Kidney tubule cell (primary cell): ENCODE results near the gene PLCH2.

Experiments
- DNase-seq: peaks from one replicate; pipeline ENCODE4 v3.0.0-alpha.2; 2018; ENCODE audit warnings: low spot score

Gene PLCH2

DNA sequence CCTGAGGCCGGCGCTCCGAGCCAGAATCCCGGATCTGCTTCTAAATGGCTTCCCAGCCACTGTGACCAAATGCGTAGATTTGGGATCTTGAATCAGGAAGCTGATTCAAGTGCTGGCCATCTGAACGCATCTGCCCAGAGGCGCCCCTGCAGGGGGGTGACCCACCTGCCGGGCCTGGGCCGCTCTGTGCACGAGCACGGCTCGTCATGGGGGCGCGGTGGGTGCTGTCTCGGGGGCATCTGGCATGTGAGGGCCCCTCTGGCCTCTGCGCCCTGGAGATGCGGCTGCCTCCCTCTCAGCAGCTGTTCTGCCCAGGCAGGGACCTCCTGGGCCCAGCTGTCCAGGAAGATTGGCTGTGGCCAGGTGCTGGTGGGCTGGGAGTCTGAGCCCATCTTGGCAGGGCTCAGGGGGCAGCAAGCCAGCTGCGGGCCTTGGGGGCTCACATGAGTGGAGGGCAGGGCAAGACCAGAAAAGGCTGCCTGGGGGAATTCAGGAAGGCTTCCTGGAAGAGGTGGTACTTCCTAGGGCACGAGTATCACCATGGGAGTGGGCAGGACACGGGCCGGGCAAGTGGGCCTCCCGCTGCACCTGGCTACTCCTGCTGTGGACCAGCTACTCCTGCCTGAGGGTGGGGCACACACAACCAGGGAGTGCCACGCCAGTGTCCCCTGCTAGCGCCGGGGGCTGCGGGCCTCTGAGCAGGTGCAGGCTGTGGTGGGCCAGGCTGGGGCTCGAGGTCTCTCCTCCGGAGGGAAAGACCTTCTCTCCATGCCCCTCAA, 25.1 kb downstream of the PLCH2 start:
- no peak for DNase-seq

DNA sequence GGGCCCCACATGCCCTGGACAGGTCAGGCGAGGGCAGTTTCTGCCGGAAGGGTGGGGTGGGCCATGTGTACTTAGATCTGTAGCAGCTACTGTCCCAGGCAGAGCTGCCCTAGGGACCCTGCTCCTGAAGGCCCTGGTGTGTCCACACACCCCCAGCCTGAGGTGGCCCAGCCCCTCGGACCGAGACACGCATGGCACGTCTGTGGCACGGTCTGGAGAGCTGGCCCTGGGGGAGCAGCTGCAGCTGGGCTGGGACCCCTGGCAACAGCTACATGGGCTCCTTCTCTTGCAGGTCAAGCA, 25.7 kb downstream of the PLCH2 start:
- DNase-seq: no peak

DNA sequence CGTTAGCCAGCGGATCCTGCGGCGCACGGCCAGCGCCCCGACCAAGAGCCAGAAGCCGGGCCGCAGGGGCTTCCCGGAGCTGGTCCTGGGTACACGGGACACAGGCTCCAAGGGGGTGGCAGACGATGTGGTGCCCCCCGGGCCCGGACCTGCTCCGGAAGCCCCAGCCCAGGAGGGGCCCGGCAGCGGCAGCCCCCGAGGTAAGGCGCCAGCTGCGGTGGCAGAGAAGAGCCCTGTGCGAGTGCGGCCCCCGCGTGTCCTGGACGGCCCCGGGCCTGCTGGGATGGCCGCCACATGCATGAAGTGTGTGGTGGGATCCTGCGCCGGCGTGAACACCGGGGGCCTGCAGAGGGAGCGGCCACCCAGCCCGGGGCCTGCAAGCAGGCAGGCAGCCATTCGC, 26.1 kb downstream of the PLCH2 start:
- DNase-seq: no peak

DNA sequence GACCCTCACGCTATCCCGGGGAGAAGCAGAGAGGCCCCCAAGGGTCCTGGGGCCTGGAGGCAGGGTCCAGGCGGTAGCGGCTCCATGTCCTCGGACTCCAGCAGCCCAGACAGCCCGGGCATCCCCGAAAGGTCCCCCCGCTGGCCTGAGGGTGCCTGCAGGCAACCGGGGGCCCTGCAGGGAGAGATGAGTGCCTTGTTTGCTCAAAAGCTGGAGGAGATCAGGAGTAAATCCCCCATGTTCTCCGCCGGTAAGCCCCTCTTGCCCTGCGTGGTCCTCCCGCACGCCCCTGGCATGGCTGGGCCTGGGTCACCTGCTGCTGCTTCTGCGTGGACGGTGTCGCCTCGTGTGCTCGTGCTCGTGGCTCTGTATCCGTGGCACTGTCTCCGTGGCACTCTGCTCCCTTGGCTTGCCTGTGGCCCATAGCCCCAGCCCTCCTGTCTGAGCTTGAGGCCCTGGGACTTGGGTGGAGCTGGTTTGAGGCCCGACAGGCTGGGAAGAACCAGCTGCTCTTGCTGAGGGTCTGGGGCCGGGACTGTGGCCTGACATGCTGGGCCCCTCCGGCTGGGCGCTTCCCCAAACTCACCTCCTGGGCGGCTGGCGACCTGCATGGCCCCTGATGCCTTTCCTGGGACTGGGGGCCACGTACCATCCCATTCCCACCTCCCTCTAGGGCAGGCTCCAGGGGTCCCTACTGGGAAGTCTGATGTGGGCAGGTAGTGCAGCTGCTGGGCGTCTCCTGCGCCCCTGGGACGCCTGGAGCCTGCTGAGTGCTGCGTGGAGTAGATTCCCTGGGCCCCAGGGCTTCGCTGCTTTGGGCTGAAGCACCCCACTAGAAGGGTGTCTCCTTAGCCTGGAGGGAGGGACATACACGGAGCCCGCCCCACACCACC, 26.8 kb downstream of the PLCH2 start:
- DNase-seq: no peak

DNA sequence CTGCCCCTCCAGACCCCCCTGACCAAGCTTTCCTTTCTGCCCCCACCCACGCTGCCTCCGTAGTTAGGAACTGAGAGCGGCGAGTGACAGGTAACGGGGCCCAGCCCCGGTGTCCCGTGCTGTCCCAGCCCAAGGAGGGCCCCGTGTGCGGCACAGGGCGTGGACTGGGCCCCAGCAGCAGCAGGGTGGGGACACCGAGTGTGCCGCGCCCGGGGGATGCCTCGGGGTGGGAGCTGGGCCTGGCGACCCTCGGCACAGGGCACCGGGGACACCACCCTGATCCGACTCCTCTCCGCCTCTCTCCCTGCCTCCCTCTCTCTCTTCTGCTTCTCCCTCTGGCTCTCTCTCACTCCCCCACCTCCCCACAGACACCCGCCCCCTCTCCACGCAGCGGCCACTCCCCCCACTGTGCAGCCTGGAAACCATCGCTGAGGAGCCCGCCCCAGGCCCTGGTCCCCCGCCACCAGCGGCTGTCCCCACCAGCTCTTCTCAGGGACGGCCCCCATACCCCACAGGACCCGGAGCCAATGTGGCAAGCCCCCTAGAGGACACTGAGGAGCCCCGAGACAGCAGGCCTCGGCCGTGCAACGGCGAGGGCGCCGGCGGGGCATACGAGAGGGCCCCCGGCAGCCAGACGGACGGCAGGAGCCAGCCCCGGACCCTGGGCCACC, 27.6 kb downstream of the PLCH2 start:
- DNase-seq: no peak

DNA sequence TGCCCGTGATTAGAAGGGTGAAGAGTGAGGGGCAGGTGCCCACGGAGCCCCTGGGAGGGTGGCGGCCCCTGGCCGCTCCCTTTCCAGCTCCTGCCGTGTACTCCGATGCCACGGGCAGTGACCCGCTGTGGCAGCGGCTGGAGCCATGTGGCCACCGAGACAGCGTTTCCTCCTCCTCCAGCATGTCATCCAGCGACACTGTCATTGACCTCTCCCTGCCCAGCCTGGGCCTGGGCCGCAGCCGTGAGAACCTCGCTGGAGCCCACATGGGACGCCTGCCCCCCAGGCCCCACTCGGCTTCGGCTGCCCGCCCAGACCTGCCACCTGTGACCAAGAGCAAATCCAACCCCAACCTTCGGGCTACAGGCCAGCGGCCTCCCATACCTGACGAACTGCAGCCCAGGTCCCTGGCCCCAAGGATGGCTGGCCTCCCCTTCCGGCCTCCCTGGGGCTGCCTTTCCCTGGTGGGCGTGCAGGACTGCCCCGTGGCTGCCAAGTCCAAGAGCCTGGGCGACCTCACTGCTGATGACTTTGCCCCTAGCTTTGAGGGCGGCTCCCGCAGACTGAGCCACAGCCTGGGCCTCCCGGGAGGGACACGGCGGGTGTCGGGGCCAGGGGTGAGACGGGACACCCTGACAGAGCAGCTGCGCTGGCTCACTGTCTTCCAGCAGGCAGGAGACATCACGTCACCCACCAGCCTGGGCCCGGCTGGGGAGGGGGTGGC, 28.3 kb downstream of the PLCH2 start:
- no peak for DNase-seq

DNA sequence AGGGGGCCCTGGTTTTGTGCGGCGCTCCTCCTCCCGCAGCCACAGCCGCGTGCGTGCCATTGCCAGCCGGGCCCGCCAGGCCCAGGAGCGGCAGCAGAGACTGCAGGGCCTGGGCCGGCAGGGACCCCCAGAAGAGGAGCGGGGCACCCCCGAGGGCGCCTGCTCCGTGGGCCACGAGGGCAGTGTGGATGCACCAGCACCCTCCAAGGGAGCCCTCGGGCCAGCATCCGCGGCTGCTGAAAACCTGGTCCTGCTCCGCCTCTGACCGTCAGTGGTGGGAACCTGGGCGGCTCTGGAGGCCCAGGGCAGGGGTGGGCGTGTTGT, 28.8 kb downstream of the PLCH2 start:
- no peak for DNase-seq

DNA sequence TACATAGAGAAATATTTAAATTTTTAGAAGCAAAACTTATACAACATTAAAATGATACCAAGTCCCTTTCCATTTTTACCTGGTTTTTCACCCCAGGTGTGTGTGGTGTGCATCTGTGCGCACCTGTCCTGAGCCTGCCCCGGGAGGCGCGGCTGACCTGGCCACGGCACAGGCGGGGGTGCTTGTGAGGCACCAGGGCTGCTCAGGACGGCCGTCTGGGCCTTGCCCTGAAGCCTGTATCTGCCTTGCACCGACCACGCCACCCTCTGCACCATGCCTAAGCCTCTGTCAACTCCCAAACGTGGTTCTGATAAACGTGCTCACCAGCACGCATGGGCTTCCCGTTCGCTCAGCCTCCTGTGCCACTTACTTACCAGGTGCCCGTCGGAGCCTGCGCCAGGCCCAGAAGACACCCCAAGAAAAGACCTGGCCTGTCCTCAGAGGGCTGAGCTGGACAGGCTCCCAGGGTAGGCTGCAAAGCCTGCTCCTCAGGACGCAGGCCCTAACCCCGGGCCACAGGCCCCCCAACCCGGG, 29.4 kb downstream of the PLCH2 start:
- DNase-seq: no peak

DNA sequence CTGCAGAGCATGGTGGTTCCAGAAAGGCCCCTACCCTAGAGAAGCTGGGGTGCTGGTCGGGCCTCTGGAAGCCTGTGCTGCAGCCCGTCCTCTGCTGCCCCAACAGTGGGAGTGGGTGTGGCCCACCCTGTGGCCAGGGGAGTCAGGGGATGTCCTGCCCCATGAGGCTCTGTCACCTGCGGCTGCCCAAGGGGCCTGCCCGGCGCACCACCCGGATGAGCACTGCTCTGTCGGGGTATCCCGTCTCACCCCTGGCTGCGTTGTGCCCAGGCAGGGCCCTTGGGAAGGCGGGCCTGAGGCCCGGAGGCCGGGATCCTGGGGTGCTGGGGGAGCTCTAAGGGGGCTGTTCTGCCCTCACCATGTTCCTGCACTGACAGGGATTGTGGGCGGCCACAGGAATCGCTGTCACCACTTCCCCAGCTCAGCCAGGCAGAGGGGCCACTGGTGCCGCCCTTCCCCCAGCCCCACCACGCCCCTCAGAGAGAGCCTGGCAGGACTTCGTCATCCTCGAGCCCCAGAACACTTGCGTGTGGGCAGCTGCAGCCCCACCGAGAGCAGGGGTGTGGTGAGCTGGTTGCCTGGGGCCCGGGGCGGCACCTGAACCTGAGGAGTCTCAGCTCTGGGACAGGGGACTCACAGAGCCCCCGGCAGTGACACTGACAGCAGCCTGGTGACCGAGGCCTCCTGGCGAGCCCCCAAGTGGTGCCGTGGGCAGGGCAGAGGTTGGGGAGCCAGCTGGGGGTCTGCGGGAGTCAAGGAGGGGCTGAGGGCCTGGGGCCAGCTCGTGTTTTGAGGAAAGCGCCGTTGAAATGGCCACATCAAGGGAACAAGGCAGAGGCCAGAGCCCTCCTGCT, 30.1 kb downstream of the PLCH2 start:
- DNase-seq: no peak

DNA sequence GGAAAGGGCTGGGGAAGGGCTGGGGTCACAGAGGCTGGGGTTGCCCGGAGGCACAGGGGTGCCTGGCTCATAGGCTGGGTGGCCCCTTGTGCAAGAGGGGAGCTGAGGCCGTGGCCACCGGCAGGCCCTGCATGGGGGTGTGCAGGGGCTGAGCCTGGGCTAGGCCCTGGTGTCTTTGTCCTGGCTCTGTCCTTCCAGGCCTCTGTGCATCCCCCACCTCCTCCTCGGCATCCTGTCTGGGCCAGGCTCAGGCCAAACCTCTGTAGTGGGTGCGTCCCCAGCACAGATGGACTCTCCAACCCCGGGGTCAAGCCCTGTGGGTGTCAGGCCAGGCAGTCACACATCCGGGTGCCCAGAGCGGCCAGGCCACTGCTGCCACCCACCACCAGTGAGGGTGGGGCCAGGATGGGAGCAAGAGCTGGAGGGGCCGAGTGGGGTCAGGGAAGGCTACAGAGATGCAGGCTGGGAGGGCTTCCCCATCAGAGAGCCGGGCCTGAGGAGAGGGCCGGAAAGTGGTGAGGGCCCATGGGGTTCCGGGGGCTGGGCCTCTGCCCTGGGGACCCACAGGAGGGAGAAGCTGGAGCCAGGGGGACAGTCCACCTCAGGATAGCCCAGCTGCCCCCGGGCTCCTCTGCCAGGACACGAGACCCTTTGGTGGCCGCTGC, 30.9 kb downstream of the PLCH2 start:
- DNase-seq: no peak

DNA sequence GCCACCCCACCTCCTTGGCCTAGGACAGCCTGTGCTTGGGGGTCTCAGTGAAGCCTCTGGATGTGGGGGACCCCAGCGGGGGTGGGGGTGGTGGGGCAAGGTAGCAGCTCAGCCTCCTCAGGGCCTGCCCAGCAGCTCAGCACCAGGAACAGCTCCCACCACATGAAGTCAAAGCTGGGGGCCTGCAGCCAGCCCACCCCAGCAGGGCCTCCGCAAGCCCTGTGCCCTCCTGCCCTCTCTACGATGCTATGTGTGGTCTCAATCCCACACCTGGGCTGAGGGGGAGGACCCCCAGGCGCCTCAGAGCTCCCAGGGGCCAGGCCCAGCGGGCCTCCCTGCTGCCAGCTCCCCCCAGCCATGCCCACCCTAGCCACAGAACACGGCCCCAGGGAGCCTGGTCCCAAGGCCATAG, 31.7 kb downstream of the PLCH2 start:
- DNase-seq: no peak

DNA sequence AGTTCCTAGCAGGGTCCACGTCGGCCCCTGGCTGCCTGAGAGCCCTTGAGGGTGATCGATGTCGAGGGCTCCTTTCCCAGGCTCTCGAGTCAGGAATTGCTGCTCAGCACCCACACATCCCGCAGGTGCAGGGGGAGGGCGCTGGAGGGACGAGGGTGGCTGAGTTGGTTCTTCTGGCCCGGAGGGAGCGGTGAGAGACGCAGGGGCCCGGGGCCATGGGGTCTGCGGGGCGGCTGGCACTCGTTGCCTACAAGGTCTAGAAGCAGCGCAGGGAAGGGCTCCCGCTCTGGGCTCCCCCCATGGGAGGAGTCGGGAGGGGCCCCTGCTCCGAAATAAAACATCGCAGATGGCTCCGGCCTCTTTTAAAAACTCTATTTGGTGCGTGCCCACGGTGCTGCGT, 32.1 kb downstream of the PLCH2 start:
- no peak for DNase-seq

DNA sequence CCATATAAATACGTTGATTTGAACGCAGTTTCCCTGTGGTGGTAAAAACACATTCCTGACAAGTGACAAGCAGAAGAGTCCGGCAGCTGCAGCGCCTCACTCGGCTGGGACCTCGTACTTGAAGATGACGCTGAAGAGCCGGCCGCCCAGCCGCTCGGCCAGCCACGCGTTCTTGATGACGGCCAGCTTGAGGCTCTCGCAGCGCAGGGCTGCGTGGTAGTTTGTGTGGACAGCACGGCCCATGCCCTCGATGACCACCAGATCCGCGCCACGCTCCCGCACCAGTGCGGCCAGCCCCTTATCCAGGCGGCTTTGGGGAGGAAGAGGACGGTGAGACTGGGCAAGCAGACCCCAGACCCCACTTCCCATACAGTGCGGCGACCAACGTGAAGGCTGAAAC, 32.7 kb downstream of the PLCH2 start:
- no peak for DNase-seq

DNA sequence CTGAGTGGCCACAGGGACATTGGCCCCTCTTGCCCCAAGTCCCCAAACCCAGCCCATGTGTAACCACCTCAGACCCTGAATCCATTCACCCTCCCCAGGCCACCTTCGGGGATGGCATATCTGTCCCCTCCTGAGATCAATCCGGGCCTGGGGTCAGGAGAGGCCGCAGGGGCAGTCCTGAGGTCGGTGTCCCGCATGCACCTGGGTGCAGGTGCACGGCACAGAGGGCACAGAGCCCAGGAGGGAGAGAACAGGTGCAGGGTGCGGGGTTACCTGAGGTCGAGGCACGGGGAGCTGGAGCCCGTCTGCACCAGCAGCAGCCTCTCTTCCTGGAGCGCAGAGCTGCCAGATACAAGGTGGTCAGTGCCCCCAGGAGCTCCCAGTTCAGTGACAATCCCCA, 33.5 kb downstream of the PLCH2 start:
- no peak for DNase-seq

DNA sequence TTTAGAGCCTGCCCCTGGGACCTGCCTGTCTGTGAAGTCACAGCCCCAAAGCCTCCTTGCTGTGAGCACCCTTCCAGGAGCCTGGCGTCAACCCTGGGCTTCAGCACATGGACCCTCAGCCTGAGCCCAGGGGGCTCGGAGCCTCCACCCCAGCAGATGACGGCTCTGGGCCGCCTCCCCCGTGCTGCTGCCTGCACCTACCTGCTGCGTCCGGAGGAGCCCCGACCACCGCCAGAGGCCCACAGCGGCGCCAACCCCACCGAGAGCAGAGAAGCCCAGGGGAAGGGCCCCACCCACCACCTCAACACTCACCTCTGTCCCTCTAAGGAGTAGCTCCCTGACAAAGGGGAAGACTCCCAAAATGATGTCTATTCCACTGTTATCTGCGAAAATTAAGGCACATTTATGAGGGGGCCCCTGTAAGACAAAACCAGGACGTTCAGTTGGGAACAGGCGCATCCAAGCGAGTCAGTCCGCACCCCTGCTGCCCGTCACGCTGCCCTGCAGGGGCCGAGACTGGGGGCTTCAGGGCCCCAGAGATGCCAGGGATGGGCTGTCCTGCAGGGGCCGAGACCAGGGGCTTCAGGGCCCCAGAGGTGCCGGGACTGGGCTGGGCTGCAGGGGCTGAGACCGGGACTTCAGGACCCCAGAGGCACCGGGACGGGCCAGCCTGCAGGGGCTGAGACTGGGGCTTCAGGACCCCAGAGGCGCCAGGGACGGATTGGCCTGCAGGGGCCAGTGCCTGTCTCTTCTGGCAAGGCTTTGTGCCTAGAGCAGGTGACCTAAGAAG, 34.5 kb downstream of the PLCH2 start:
- no peak for DNase-seq

DNA sequence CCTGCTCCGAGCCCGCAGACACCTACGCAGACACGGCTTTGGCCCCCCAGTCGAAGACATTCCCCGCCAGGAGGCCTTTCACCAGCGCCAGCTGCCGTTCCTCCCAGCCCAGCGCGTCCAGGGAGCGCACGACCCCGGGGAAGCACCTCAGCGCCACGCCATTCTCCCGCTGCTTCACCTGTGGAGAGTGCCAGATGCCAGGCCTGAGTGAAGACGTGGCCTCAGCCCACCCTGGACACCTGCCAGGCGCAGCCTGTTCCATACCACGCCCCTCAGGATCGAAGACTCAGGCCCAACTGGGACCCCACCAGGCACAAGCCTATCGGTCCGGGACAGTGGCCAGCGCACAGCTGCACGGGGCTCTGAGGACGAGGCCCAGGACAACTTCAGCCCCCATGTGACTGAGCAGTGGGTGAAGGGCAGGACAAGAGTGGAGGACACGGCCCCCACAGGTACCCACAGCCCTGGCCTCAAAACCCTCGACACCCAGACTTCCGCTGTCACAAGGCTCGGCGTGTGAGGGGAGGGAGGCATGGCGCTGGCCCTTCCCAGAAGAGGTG, 36.9 kb downstream of the PLCH2 start:
- DNase-seq: no peak

DNA sequence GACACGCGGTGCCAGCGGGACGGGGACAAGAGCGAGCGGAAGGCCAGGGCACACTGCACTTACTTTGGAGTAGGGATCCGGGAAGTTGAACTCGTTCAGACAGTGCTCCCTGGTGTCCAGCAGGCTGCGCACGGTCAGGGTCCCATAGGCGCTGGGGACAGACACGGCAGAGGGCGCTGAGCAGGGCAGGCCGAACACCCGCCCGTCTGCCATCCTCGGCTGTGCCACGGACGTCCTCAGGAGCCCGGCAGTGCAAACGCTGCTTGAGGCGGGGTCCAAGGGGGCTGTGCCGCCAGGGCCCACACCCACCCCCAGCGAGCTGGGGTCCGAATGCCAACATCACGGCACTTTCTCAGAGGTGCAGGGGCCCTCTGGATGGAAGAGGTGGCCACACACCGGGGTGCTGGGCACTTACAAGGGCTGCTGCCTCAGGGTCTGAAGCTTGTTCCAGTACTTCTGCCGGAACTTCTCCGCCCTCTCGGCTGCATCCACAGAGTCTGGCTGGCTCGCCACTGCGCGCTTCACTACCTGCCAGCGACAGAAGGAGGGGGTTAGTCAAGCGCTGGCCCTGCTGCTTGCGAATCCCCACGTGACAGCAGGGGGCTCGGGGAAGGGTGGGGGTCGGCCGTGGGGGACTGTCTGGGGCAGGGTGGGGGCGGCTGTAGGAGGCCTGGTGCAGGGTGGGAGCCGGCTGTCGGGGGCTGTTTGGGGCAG, 38.0 kb downstream of the PLCH2 start:
- DNase-seq: no peak

DNA sequence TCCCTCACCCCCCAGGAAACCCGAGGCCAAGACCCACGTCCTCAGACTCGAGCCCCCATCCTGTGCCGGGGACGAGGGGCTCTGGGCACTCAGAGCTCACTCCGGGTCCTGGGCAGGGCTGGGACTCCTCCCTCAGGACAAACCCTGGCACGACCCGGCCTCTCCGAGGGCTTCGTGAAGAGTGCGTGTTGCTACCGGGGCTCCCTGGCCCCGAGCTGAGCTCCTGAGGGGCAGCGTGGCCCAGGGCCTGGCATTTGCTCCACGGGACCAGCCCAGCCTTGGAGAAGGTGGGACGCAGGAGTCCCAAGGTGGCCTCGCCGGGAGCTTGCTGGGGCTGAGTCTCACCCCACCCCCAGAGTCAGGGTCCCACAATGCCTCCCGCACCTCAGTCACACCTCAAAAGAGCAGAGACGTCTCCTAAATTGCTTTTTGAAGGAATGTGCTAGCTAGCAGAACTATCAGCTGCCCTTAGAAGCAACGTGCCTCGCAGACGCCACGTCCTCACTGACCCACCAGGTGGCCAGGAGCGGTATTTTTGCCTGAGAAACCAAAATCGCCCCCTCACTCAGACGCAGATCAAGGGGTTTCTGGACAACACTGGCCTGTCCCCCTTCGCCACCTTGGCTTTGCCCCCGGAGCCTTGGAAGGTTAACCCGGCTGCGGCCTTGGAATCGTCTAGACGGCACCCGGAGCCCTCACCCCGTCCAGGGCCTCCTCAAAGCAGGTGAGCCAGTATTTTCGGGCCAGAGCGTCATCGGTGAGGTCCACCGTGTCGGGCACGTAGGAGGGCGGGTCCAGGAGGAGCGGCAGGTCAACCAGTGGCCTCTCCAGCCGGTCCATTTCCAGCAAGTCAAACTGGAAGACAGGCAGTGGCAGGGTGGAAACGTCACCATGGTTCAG, 39.0 kb downstream of the PLCH2 start:
- no peak for DNase-seq
